ENCODE data around the gene ANXA11. TPM values are rescaled to one million over a fixed set of nuclear protein-coding genes. Genes with fewer than 3 reads are reported as not detected.

Gene ANXA11
- total and polyA plus RNA-seq, 5 donors from 2014 or later = 252 to 316 (median 277) TPM

GRCh38 chr10:80160361-80161320 is 44.7 kb downstream of the ANXA11 start:
- H3K27me3 ChIP-seq (ENCODE audit: control insufficient read depth, insufficient read depth, low read length) = no peaks in the 10 kb centered on the region
- no peaks in the 10 kb centered on the region for H3K27me3 Mint-ChIP-seq
- peak overlapping the region; percentile 51 to 92 (median 64) for H3K27ac Mint-ChIP-seq
- no peaks in the 10 kb centered on the region for H3K9me3 Mint-ChIP-seq
- peaks cover 77% of the 10 kb centered on the region for H3K36me3 Mint-ChIP-seq
- DNase-seq (no peak), ATAC-seq (ENCODE audit: low read depth in 2 of 2) (no peak)
- H3K9me3 ChIP-seq (ENCODE audit: control insufficient read depth in 2 of 2, low read length in 2 of 2) = no peaks in the 10 kb centered on the region
- peaks cover 100% of the 10 kb centered on the region for H3K36me3 ChIP-seq (ENCODE audit: control insufficient read depth, insufficient read depth, low read length)
- H3K27ac ChIP-seq (ENCODE audit: insufficient read depth, low read length, poor library complexity, severe bottlenecking) = no peak overlapping the region
- no peak overlapping the region for H3K4me3 ChIP-seq (ENCODE audit: low read depth, low read length)
- no peak overlapping the region for H3K4me3 Mint-ChIP-seq
- peaks cover 0 to 11% (median 4%) of the 10 kb centered on the region in 4 donors for H3K4me1 Mint-ChIP-seq
- H3K4me1 ChIP-seq (ENCODE audit: control insufficient read depth, insufficient read depth, low read length, poor library complexity, severe bottlenecking) = no peaks in the 10 kb centered on the region

- DNase-seq (no peak), ATAC-seq (ENCODE audit: low read depth in 2 of 2) (no peak)
- Mint-ChIP-seq H3K27ac (peak overlapping the region in 2 of 3 donors; percentile 26 to 86), H3K36me3 (peaks cover 86% of the 10 kb centered on the region), H3K9me3 (no peaks in the 10 kb centered on the region), H3K4me1 (peaks cover 0 to 12% (median 4%) of the 10 kb centered on the region in 4 donors), H3K4me3 (no peak overlapping the region), H3K27me3 (no peaks in the 10 kb centered on the region)
- H3K9me3 ChIP-seq (ENCODE audit: control insufficient read depth in 2 of 2, low read length in 2 of 2) = no peaks in the 10 kb centered on the region
- no peak overlapping the region for H3K4me3 ChIP-seq (ENCODE audit: low read depth, low read length)
- no peaks in the 10 kb centered on the region for H3K27me3 ChIP-seq (ENCODE audit: control insufficient read depth, insufficient read depth, low read length)
- peaks cover 100% of the 10 kb centered on the region for H3K36me3 ChIP-seq (ENCODE audit: control insufficient read depth, insufficient read depth, low read length)
- H3K27ac ChIP-seq (ENCODE audit: insufficient read depth, low read length, poor library complexity, severe bottlenecking) = no peak overlapping the region
- H3K4me1 ChIP-seq (ENCODE audit: control insufficient read depth, insufficient read depth, low read length, poor library complexity, severe bottlenecking) = no peaks in the 10 kb centered on the region
These were observed 46.0 kb downstream of the ANXA11 start for GRCh38 chr10:80159166-80159873.

GRCh38 chr10:80158598-80159127 is 46.7 kb downstream of the ANXA11 start:
- Histone ChIP-seq H3K4me1 (ENCODE audit: control insufficient read depth, insufficient read depth, low read length, poor library complexity, severe bottlenecking) (no peaks in the 10 kb centered on the region), H3K4me3 (ENCODE audit: low read depth, low read length) (no peak overlapping the region), H3K27ac (ENCODE audit: insufficient read depth, low read length, poor library complexity, severe bottlenecking) (no peak overlapping the region), H3K27me3 (ENCODE audit: control insufficient read depth, insufficient read depth, low read length) (no peaks in the 10 kb centered on the region), H3K9me3 (ENCODE audit: control insufficient read depth in 2 of 2, low read length in 2 of 2) (no peaks in the 10 kb centered on the region), H3K36me3 (ENCODE audit: control insufficient read depth, insufficient read depth, low read length) (peaks cover 98% of the 10 kb centered on the region)
- no peak overlapping the region for H3K4me3 Mint-ChIP-seq
- H3K36me3 Mint-ChIP-seq = peaks cover 85% of the 10 kb centered on the region
- no peaks in the 10 kb centered on the region for H3K27me3 Mint-ChIP-seq
- no peak for ATAC-seq (ENCODE audit: low read depth in 2 of 2)
- no peak for DNase-seq
- H3K9me3 Mint-ChIP-seq = no peaks in the 10 kb centered on the region
- peaks cover 0 to 10% (median 4%) of the 10 kb centered on the region in 4 donors for H3K4me1 Mint-ChIP-seq
- peak overlapping the region; percentile 26 to 31 (median 29) for H3K27ac Mint-ChIP-seq

GRCh38 chr10:80158126-80158525 is 47.2 kb downstream of the ANXA11 start:
- Mint-ChIP-seq H3K36me3 (peaks cover 85% of the 10 kb centered on the region), H3K27ac (peak overlapping the region in 1 of 3 donors; percentile 31), H3K9me3 (no peaks in the 10 kb centered on the region), H3K4me1 (peaks cover 0 to 10% (median 4%) of the 10 kb centered on the region in 4 donors), H3K27me3 (no peaks in the 10 kb centered on the region), H3K4me3 (no peak overlapping the region)
- no peaks in the 10 kb centered on the region for H3K4me1 ChIP-seq (ENCODE audit: control insufficient read depth, insufficient read depth, low read length, poor library complexity, severe bottlenecking)
- no peaks in the 10 kb centered on the region for H3K9me3 ChIP-seq (ENCODE audit: control insufficient read depth in 2 of 2, low read length in 2 of 2)
- peaks cover 98% of the 10 kb centered on the region for H3K36me3 ChIP-seq (ENCODE audit: control insufficient read depth, insufficient read depth, low read length)
- H3K4me3 ChIP-seq (ENCODE audit: low read depth, low read length) = no peak overlapping the region
- ATAC-seq (ENCODE audit: low read depth in 2 of 2) (no peak), DNase-seq (no peak)
- no peak overlapping the region for H3K27ac ChIP-seq (ENCODE audit: insufficient read depth, low read length, poor library complexity, severe bottlenecking)
- H3K27me3 ChIP-seq (ENCODE audit: control insufficient read depth, insufficient read depth, low read length) = no peaks in the 10 kb centered on the region

GRCh38 chr10:80157561-80157960 is 47.8 kb downstream of the ANXA11 start:
- H3K9me3 ChIP-seq (ENCODE audit: control insufficient read depth in 2 of 2, low read length in 2 of 2) = no peaks in the 10 kb centered on the region
- Mint-ChIP-seq H3K4me1 (peaks cover 0 to 12% (median 5%) of the 10 kb centered on the region in 4 donors), H3K27me3 (no peaks in the 10 kb centered on the region), H3K4me3 (no peak overlapping the region), H3K36me3 (peaks cover 83% of the 10 kb centered on the region), H3K27ac (peak overlapping the region in 1 of 3 donors; percentile 62), H3K9me3 (no peaks in the 10 kb centered on the region)
- H3K4me1 ChIP-seq (ENCODE audit: control insufficient read depth, insufficient read depth, low read length, poor library complexity, severe bottlenecking) = no peaks in the 10 kb centered on the region
- DNase-seq (no peak), ATAC-seq (ENCODE audit: low read depth in 2 of 2) (no peak)
- H3K4me3 ChIP-seq (ENCODE audit: low read depth, low read length) = no peak overlapping the region
- no peaks in the 10 kb centered on the region for H3K27me3 ChIP-seq (ENCODE audit: control insufficient read depth, insufficient read depth, low read length)
- H3K27ac ChIP-seq (ENCODE audit: insufficient read depth, low read length, poor library complexity, severe bottlenecking) = no peak overlapping the region
- peaks cover 98% of the 10 kb centered on the region for H3K36me3 ChIP-seq (ENCODE audit: control insufficient read depth, insufficient read depth, low read length)

GRCh38 chr10:80156216-80156615 is 49.1 kb downstream of the ANXA11 start:
- DNase-seq (no peak), ATAC-seq (ENCODE audit: low read depth in 2 of 2) (no peak)
- Histone ChIP-seq H3K4me1 (ENCODE audit: control insufficient read depth, insufficient read depth, low read length, poor library complexity, severe bottlenecking) (no peaks in the 10 kb centered on the region), H3K4me3 (ENCODE audit: low read depth, low read length) (no peak overlapping the region), H3K27me3 (ENCODE audit: control insufficient read depth, insufficient read depth, low read length) (no peaks in the 10 kb centered on the region), H3K9me3 (ENCODE audit: control insufficient read depth in 2 of 2, low read length in 2 of 2) (no peaks in the 10 kb centered on the region), H3K36me3 (ENCODE audit: control insufficient read depth, insufficient read depth, low read length) (peaks cover 97% of the 10 kb centered on the region), H3K27ac (ENCODE audit: insufficient read depth, low read length, poor library complexity, severe bottlenecking) (no peak overlapping the region)
- Mint-ChIP-seq H3K27ac (peak overlapping the region in 1 of 3 donors; percentile 62), H3K27me3 (no peaks in the 10 kb centered on the region), H3K36me3 (peaks cover 81% of the 10 kb centered on the region), H3K9me3 (no peaks in the 10 kb centered on the region), H3K4me3 (no peak overlapping the region), H3K4me1 (peaks cover 0 to 14% (median 6%) of the 10 kb centered on the region in 4 donors)

- DNase-seq (no peak), ATAC-seq (ENCODE audit: low read depth in 2 of 2) (no peak)
- peaks cover 97% of the 10 kb centered on the region for H3K36me3 ChIP-seq (ENCODE audit: control insufficient read depth, insufficient read depth, low read length)
- H3K4me3 ChIP-seq (ENCODE audit: low read depth, low read length) = no peak overlapping the region
- no peaks in the 10 kb centered on the region for H3K27me3 ChIP-seq (ENCODE audit: control insufficient read depth, insufficient read depth, low read length)
- peaks cover 0 to 2% (median 0%) of the 10 kb centered on the region in 7 donors for H3K9me3 Mint-ChIP-seq
- no peaks in the 10 kb centered on the region for H3K4me1 ChIP-seq (ENCODE audit: control insufficient read depth, insufficient read depth, low read length, poor library complexity, severe bottlenecking)
- H3K27me3 Mint-ChIP-seq = no peaks in the 10 kb centered on the region
- H3K9me3 ChIP-seq (ENCODE audit: control insufficient read depth in 2 of 2, low read length in 2 of 2) = no peaks in the 10 kb centered on the region
- H3K27ac ChIP-seq (ENCODE audit: insufficient read depth, low read length, poor library complexity, severe bottlenecking) = no peak overlapping the region
- H3K4me1 Mint-ChIP-seq = peaks cover 0 to 16% (median 6%) of the 10 kb centered on the region in 4 donors
- H3K27ac Mint-ChIP-seq = no peak overlapping the region
- no peak overlapping the region for H3K4me3 Mint-ChIP-seq
- H3K36me3 Mint-ChIP-seq = peaks cover 83% of the 10 kb centered on the region
These were observed 49.6 kb downstream of the ANXA11 start for GRCh38 chr10:80155696-80156215.

All from CD4-positive, CD25-positive, alpha-beta regulatory T cell (primary cell).